ENCODE data around the gene SLC26A4.

Gene SLC26A4

GRCh38 chr7:107708956-107709355, 48.3 kb downstream of the SLC26A4 start:
- no peaks in the 10 kb centered on the region for H3K36me3 ChIP-seq (ENCODE audit: control insufficient read depth, insufficient read depth, low read length)
- H3K4me1 ChIP-seq (ENCODE audit: control insufficient read depth, insufficient read depth, low read length, poor library complexity, severe bottlenecking), result no peaks in the 10 kb centered on the region
- no peak overlapping the region for H3K27ac ChIP-seq (ENCODE audit: insufficient read depth, low read length, poor library complexity, severe bottlenecking)
- H3K9me3 ChIP-seq (ENCODE audit: control insufficient read depth, low read length), result no peaks in the 10 kb centered on the region
- no peak for DNase-seq
- no peak overlapping the region for H3K4me3 ChIP-seq (ENCODE audit: insufficient read depth, low read depth, low read length, poor library complexity, severe bottlenecking)
- H3K27me3 ChIP-seq (replicated peaks; ENCODE audit: control insufficient read depth, insufficient read depth, low read length, poor library complexity, severe bottlenecking), result no peaks in the 10 kb centered on the region

DNA sequence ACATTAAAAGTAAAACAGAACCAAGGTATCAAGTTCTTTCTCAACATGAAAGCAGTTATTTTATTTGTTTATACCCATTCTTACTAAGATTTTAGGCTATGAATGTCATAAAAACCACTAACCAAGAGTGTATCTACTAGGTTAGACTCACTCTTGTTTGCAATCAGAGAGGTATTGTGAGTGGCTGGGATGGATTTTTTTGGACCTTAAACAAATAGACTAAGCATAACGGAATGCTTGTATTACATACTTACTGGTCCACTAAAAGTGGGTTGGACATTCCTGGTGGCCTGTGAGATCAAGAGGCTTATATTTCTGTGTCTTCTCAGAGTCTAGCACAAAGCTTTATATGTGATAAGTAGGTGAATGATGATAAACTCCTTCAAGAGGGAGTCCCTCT, 50.7 kb downstream of the SLC26A4 start:
- Histone ChIP-seq H3K4me1 (ENCODE audit: control insufficient read depth, insufficient read depth, low read length, poor library complexity, severe bottlenecking) (no peaks in the 10 kb centered on the region), H3K27ac (ENCODE audit: insufficient read depth, low read length, poor library complexity, severe bottlenecking) (no peak overlapping the region), H3K4me3 (ENCODE audit: insufficient read depth, low read depth, low read length, poor library complexity, severe bottlenecking) (no peak overlapping the region), H3K27me3 (replicated peaks; ENCODE audit: control insufficient read depth, insufficient read depth, low read length, poor library complexity, severe bottlenecking) (no peaks in the 10 kb centered on the region), H3K9me3 (ENCODE audit: control insufficient read depth, low read length) (no peaks in the 10 kb centered on the region), H3K36me3 (ENCODE audit: control insufficient read depth, insufficient read depth, low read length) (no peaks in the 10 kb centered on the region)
- no peak for DNase-seq

DNA sequence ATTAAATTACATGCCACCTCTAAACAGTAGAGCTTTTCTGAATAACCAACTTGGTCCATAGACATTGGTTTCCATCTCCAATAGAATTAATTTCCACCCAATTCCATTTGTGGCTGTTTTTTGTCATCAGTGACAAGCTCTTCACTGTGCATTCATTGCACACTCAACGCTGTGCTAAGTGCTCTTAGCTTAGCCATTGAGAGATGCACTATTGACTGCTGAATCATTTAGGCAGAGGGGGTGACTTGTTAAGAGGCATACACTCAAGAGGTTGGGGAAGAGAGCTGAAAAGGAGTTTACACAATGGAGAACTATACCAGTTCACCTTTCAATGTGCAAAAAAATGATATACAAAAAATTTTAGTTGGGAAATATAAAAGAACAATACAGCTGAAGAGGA, 51.4 kb downstream of the SLC26A4 start:
- DNase-seq, result no peak
- Histone ChIP-seq H3K27me3 (replicated peaks; ENCODE audit: control insufficient read depth, insufficient read depth, low read length, poor library complexity, severe bottlenecking) (no peaks in the 10 kb centered on the region), H3K4me1 (ENCODE audit: control insufficient read depth, insufficient read depth, low read length, poor library complexity, severe bottlenecking) (no peaks in the 10 kb centered on the region), H3K9me3 (ENCODE audit: control insufficient read depth, low read length) (no peaks in the 10 kb centered on the region), H3K4me3 (ENCODE audit: insufficient read depth, low read depth, low read length, poor library complexity, severe bottlenecking) (no peak overlapping the region), H3K27ac (ENCODE audit: insufficient read depth, low read length, poor library complexity, severe bottlenecking) (no peak overlapping the region), H3K36me3 (ENCODE audit: control insufficient read depth, insufficient read depth, low read length) (no peaks in the 10 kb centered on the region)

- Histone ChIP-seq H3K27ac (ENCODE audit: insufficient read depth, low read length, poor library complexity, severe bottlenecking) (no peak overlapping the region), H3K36me3 (ENCODE audit: control insufficient read depth, insufficient read depth, low read length) (no peaks in the 10 kb centered on the region), H3K27me3 (replicated peaks; ENCODE audit: control insufficient read depth, insufficient read depth, low read length, poor library complexity, severe bottlenecking) (no peaks in the 10 kb centered on the region), H3K4me3 (ENCODE audit: insufficient read depth, low read depth, low read length, poor library complexity, severe bottlenecking) (no peak overlapping the region), H3K9me3 (ENCODE audit: control insufficient read depth, low read length) (no peaks in the 10 kb centered on the region), H3K4me1 (ENCODE audit: control insufficient read depth, insufficient read depth, low read length, poor library complexity, severe bottlenecking) (no peaks in the 10 kb centered on the region)
- DNase-seq, result no peak
Observed at GRCh38 chr7:107712896-107713295, 52.3 kb downstream of the SLC26A4 start.

- Histone ChIP-seq H3K4me3 (ENCODE audit: insufficient read depth, low read depth, low read length, poor library complexity, severe bottlenecking) (no peak overlapping the region), H3K9me3 (ENCODE audit: control insufficient read depth, low read length) (no peaks in the 10 kb centered on the region), H3K27me3 (replicated peaks; ENCODE audit: control insufficient read depth, insufficient read depth, low read length, poor library complexity, severe bottlenecking) (no peaks in the 10 kb centered on the region), H3K4me1 (ENCODE audit: control insufficient read depth, insufficient read depth, low read length, poor library complexity, severe bottlenecking) (no peaks in the 10 kb centered on the region), H3K27ac (ENCODE audit: insufficient read depth, low read length, poor library complexity, severe bottlenecking) (no peak overlapping the region), H3K36me3 (ENCODE audit: control insufficient read depth, insufficient read depth, low read length) (no peaks in the 10 kb centered on the region)
- DNase-seq, result no peak
Observed at GRCh38 chr7:107715531-107715930, 54.9 kb downstream of the SLC26A4 start.

DNA sequence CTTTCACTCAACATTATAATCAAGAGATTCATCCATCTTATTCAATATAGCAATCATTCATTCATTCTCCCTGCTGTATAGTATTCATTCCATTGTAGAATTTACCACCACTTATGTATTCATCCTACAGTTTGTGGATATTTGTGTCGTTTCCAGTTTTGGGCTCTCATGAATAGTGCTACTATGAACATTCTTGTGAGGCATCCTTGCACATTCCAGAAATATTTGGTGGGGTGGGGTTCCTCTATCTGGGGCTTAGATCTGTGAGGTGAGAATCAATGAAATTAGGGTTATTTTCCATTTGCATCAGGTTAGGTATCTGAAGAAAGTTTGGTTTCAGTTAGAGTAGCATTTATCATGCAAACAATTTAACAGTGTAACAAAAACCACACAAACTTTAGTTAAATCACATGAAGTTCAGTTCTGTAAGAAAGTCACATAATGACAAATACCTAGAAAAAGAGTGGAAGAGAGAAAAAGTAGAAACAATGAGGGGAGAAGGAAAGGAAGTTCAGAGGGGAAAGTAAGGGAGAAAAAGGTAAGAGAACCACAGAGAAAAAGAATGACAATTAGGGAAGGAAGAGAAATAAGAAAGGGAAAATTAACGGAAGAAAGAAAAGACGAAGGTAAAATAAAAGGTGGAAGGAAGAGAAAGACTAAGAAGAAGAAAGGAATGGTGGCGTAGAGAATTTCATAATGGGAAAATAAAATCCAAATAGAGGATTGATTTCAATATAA, 58.0 kb downstream of the SLC26A4 start:
- H3K9me3 ChIP-seq (ENCODE audit: control insufficient read depth, low read length), result no peaks in the 10 kb centered on the region
- no peaks in the 10 kb centered on the region for H3K27me3 ChIP-seq (replicated peaks; ENCODE audit: control insufficient read depth, insufficient read depth, low read length, poor library complexity, severe bottlenecking)
- no peak overlapping the region for H3K4me3 ChIP-seq (ENCODE audit: insufficient read depth, low read depth, low read length, poor library complexity, severe bottlenecking)
- no peaks in the 10 kb centered on the region for H3K4me1 ChIP-seq (ENCODE audit: control insufficient read depth, insufficient read depth, low read length, poor library complexity, severe bottlenecking)
- H3K36me3 ChIP-seq (ENCODE audit: control insufficient read depth, insufficient read depth, low read length), result no peaks in the 10 kb centered on the region
- no peak overlapping the region for H3K27ac ChIP-seq (ENCODE audit: insufficient read depth, low read length, poor library complexity, severe bottlenecking)
- DNase-seq, result no peak

DNA sequence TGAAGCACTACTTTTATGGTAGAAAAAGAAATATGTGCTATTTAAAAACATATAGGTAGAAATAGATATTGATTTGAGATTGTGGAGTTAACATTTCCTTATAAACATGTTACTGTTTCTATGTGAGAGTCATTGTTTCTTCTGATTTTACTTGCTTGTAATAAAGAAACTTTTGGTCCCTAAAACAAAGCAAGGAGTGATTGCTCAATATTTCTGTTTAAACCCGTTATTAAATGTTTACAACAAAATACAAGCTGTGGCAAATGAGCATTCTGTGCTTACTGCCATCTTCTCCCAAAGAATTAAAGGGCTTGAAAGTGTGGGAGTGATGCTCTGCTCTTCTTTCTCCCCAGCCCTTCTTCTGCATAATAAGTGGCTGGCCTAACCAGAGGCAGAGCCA, 60.7 kb downstream of the SLC26A4 start:
- no peaks in the 10 kb centered on the region for H3K4me1 ChIP-seq (ENCODE audit: control insufficient read depth, insufficient read depth, low read length, poor library complexity, severe bottlenecking)
- no peaks in the 10 kb centered on the region for H3K27me3 ChIP-seq (replicated peaks; ENCODE audit: control insufficient read depth, insufficient read depth, low read length, poor library complexity, severe bottlenecking)
- no peak overlapping the region for H3K27ac ChIP-seq (ENCODE audit: insufficient read depth, low read length, poor library complexity, severe bottlenecking)
- H3K4me3 ChIP-seq (ENCODE audit: insufficient read depth, low read depth, low read length, poor library complexity, severe bottlenecking), result no peak overlapping the region
- DNase-seq, result no peak
- no peaks in the 10 kb centered on the region for H3K36me3 ChIP-seq (ENCODE audit: control insufficient read depth, insufficient read depth, low read length)
- H3K9me3 ChIP-seq (ENCODE audit: control insufficient read depth, low read length), result no peaks in the 10 kb centered on the region

DNA sequence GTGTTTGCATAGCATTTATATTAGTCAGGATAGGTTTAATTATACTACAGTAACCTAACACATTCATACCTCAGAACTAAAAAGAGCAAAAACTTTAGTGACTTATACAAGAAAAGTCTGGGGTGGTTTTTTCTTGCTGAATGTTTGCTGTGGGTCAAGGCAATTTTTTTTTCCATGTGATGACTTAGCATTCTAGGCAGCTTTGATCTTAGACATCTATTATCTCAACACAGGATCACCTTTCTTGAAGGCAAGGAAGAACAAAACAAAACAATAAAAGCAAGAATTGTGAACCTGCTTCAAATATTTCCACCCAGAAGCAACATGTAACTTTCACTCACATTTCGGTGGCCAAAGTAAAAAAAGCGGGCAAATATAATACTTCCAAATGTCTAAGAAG, 62.6 kb downstream of the SLC26A4 start:
- no peak overlapping the region for H3K4me3 ChIP-seq (ENCODE audit: insufficient read depth, low read depth, low read length, poor library complexity, severe bottlenecking)
- no peaks in the 10 kb centered on the region for H3K27me3 ChIP-seq (replicated peaks; ENCODE audit: control insufficient read depth, insufficient read depth, low read length, poor library complexity, severe bottlenecking)
- H3K36me3 ChIP-seq (ENCODE audit: control insufficient read depth, insufficient read depth, low read length), result no peaks in the 10 kb centered on the region
- no peaks in the 10 kb centered on the region for H3K9me3 ChIP-seq (ENCODE audit: control insufficient read depth, low read length)
- no peak overlapping the region for H3K27ac ChIP-seq (ENCODE audit: insufficient read depth, low read length, poor library complexity, severe bottlenecking)
- no peaks in the 10 kb centered on the region for H3K4me1 ChIP-seq (ENCODE audit: control insufficient read depth, insufficient read depth, low read length, poor library complexity, severe bottlenecking)
- DNase-seq, result no peak

- H3K36me3 ChIP-seq (ENCODE audit: control insufficient read depth, insufficient read depth, low read length), result no peaks in the 10 kb centered on the region
- H3K27ac ChIP-seq (ENCODE audit: insufficient read depth, low read length, poor library complexity, severe bottlenecking), result no peak overlapping the region
- H3K9me3 ChIP-seq (ENCODE audit: control insufficient read depth, low read length), result no peaks in the 10 kb centered on the region
- no peaks in the 10 kb centered on the region for H3K4me1 ChIP-seq (ENCODE audit: control insufficient read depth, insufficient read depth, low read length, poor library complexity, severe bottlenecking)
- no peak overlapping the region for H3K4me3 ChIP-seq (ENCODE audit: insufficient read depth, low read depth, low read length, poor library complexity, severe bottlenecking)
- no peaks in the 10 kb centered on the region for H3K27me3 ChIP-seq (replicated peaks; ENCODE audit: control insufficient read depth, insufficient read depth, low read length, poor library complexity, severe bottlenecking)
- peak in 1 of 3 donors; percentile 43 for DNase-seq
Observed at GRCh38 chr7:107725138-107725740, 64.6 kb downstream of the SLC26A4 start.

- H3K9me3 ChIP-seq (ENCODE audit: control insufficient read depth, low read length), result no peaks in the 10 kb centered on the region
- no peak overlapping the region for H3K27ac ChIP-seq (ENCODE audit: insufficient read depth, low read length, poor library complexity, severe bottlenecking)
- DNase-seq, result no peak
- H3K4me3 ChIP-seq (ENCODE audit: insufficient read depth, low read depth, low read length, poor library complexity, severe bottlenecking), result no peak overlapping the region
- H3K36me3 ChIP-seq (ENCODE audit: control insufficient read depth, insufficient read depth, low read length), result no peaks in the 10 kb centered on the region
- H3K27me3 ChIP-seq (replicated peaks; ENCODE audit: control insufficient read depth, insufficient read depth, low read length, poor library complexity, severe bottlenecking), result no peaks in the 10 kb centered on the region
- H3K4me1 ChIP-seq (ENCODE audit: control insufficient read depth, insufficient read depth, low read length, poor library complexity, severe bottlenecking), result no peaks in the 10 kb centered on the region
Observed at GRCh38 chr7:107726356-107727130, 65.9 kb downstream of the SLC26A4 start.
